Stimulated activated naive B cell treated with anti-CD40 and anti-IgM and Interleukin-4, amounts not matched to agents 10 μg/mL and 1 μg/mL and 100 μg/mL, for 72 hours (primary cell): ENCODE measurements around the gene C1orf87.
A peak's percentile ranks its signal among the peaks of the same experiment; 100 is the strongest.

Experiments used
- ATAC-seq, 2 donors: fragments of 150-1000 bp; cut with Tn5 transposase; replicated peaks; 2 replicates each; pipeline ENCODE4 v1.10.0; 2021; ENCODE audit warnings: moderate library complexity in 1 of 2
- DNase-seq: peaks from one replicate; pipeline ENCODE4 v3.0.0; 2021
- H3K27ac Mint-ChIP-seq: one replicate; pipeline ENCODE4 v1.8.0; 2022; ENCODE audit warnings: mild to moderate bottlenecking, mixed read lengths
- H3K27me3 Mint-ChIP-seq, 2 donors: one replicate each; pipeline ENCODE4 v1.8.0; 2022; ENCODE audit warnings: mixed read lengths in 2 of 2
- H3K36me3 Mint-ChIP-seq, 2 donors: one replicate each; pipeline ENCODE4 v1.8.0; 2022; ENCODE audit warnings: mixed read lengths in 2 of 2, mild to moderate bottlenecking in 1 of 2
- H3K4me1 Mint-ChIP-seq, 2 donors: one replicate each; pipeline ENCODE4 v1.8.0; 2022; ENCODE audit warnings: mixed read lengths in 2 of 2, mild to moderate bottlenecking in 1 of 2
- H3K4me3 Mint-ChIP-seq, 2 donors: one replicate each; pipeline ENCODE4 v1.8.0; 2022; ENCODE audit warnings: mild to moderate bottlenecking in 2 of 2, mixed read lengths in 2 of 2, moderate library complexity in 1 of 2
- H3K9me3 Mint-ChIP-seq, 2 donors: one replicate each; pipeline ENCODE4 v1.8.0; 2022; ENCODE audit warnings: mixed read lengths in 2 of 2, mild to moderate bottlenecking in 1 of 2

Gene C1orf87

DNA sequence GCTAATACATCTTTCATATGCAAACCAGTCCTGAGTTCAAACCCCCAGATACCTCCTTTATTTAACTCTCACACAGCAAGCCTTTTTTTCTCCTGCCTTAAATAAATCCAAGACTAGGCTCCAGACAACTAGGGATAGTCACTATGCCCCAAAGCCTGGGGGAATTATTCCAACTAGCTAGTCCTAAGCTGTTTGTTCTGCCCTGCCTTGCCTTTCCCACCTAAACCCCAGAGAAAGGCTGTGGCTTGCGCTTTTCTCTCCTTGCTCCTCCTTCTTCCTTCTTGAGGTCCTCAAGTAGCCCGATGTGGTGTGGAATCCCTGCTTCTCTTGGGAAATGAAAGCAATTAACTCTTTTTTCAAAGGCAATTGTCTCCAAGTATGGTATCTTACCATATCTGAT, 31.8 kb downstream of the C1orf87 start:
- peaks cover 0 to 2% of the 10 kb centered on the region in 2 donors for H3K9me3 Mint-ChIP-seq
- no peak for ATAC-seq

DNA sequence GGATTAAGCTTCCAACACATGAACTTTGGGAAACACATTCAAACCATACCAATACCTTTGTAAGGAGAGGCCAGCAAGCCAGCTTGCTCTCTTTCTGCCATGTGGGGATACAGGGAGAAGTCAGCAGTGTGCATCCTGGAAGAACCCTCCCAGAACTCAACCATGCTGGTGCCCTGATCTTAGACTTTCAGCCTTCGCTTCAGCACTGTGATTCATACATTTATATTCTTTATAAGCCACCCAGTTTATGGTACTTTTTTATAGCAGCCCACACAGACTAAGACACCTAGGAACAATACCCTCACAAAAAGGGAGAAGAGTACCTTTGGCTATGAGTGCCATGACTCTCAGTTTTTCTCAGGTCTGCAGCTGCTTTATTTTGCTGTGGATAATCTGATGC, 35.9 kb downstream of the C1orf87 start:
- Mint-ChIP-seq H3K27ac (no peak overlapping the region), H3K4me1 (peaks cover 0 to 2% of the 10 kb centered on the region in 2 donors), H3K27me3 (peaks cover 0 to 5% of the 10 kb centered on the region in 2 donors), H3K36me3 (no peaks in the 10 kb centered on the region), H3K4me3 (no peak overlapping the region), H3K9me3 (peaks cover 0 to 2% of the 10 kb centered on the region in 2 donors)
- ATAC-seq, result no peak
- no peak for DNase-seq

More for the DNA sequence above, 31.8 kb downstream of the C1orf87 start:
- Mint-ChIP-seq H3K27ac (no peak overlapping the region), H3K36me3 (no peaks in the 10 kb centered on the region), H3K4me1 (no peaks in the 10 kb centered on the region), H3K4me3 (no peak overlapping the region), H3K27me3 (no peaks in the 10 kb centered on the region)
- no peak for DNase-seq

DNA sequence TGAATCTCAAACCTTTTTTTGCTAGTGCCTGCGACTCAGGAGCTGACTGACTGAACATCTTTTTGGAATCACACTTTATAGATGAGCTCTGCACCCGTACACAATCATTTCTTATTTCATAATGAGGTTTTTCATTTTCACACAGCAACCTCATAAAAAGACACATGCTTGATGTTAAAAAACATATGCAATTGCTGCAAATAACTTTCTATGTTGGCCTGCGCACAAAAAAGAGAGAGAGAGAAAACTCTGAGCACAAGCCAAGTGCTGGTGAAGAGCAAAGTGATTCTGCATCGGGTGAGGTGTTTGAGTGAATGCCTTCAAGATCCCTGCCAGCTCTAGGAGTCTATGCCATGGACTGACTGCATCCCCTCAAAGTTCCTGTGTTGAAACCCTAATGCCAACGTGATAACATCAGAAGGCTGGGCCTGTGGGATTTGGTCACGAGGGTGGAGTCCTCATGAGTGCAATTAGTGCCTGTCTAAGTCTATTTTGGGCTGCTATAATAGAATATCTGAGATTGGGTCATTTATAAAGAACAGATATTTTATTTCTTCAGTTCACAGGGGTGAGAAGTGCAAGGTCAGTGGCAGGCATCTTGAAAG, 36.6 kb downstream of the C1orf87 start:
- Mint-ChIP-seq H3K27ac (no peak overlapping the region), H3K4me1 (peaks cover 0 to 2% of the 10 kb centered on the region in 2 donors), H3K4me3 (no peak overlapping the region), H3K36me3 (no peaks in the 10 kb centered on the region), H3K9me3 (peaks cover 0 to 2% of the 10 kb centered on the region in 2 donors), H3K27me3 (peaks cover 0 to 5% of the 10 kb centered on the region in 2 donors)
- ATAC-seq (no peak), DNase-seq (no peak)

DNA sequence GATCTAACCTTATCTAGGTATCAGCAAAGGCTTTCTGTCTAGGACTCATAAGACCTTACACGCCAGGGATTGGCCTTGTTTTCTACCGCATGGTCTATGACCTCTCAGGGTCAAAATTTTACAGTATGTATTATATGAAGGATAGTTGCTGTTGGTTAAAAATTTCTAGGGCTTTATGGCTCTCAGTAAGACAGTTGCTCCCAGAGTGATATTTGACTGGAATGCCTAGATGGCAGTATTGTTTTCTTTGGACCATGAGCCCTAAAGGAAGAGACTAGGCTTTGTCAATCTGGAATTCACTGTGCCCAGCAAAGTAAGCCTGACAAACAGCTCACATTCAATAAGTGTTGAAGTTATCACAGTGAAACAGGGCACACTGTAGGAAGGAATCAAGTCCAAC, 37.6 kb downstream of the C1orf87 start:
- no peaks in the 10 kb centered on the region for H3K36me3 Mint-ChIP-seq
- no peak overlapping the region for H3K4me3 Mint-ChIP-seq
- ATAC-seq (no peak), DNase-seq (no peak)
- H3K27me3 Mint-ChIP-seq, result peaks cover 0 to 5% of the 10 kb centered on the region in 2 donors
- no peak overlapping the region for H3K27ac Mint-ChIP-seq
- peaks cover 0 to 2% of the 10 kb centered on the region in 2 donors for H3K4me1 Mint-ChIP-seq
- H3K9me3 Mint-ChIP-seq, result peaks cover 0 to 2% of the 10 kb centered on the region in 2 donors

DNA sequence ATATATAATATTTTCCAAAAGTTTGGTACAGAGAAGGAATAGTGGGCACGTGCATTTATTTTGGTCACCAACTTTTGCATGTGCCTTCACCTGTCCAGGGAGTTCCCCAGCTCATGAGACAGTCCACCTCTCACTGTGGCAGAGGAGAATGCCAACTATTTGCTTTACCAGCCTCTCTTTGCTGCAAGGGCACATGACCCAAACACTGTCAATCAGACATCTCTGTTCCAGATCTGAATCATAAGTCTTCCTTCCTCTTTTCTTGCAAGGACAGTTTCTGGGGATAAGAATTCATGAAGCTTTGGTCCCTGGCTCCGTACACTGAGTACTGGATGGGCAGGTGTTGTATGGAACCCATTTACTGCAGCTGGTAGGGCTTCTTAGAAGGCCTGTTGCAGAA, 38.6 kb downstream of the C1orf87 start:
- no peak overlapping the region for H3K4me3 Mint-ChIP-seq
- H3K27ac Mint-ChIP-seq, result no peak overlapping the region
- peaks cover 0 to 5% of the 10 kb centered on the region in 2 donors for H3K27me3 Mint-ChIP-seq
- DNase-seq, result no peak
- H3K4me1 Mint-ChIP-seq, result peaks cover 0 to 2% of the 10 kb centered on the region in 2 donors
- ATAC-seq, result peak; percentile 68 to 72
- H3K9me3 Mint-ChIP-seq, result no peaks in the 10 kb centered on the region
- no peaks in the 10 kb centered on the region for H3K36me3 Mint-ChIP-seq

DNA sequence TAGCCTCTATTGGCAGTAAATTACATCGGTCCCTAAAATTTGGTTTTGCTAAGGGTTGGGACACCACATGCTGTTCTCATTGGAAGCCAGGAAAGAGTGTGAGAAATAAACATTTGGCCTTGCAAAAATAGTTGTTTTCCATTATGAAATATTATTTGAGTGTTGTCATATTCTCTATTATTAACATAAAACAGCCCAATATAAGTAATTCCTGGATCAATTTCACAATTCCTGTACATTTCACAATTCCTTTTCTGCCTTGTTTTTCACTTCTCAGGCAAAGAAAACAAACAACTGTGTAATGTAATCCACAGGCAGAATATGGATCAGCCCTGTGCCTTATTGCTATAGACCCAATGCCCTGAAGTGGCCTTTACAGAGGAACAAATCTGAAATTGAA, 40.5 kb downstream of the C1orf87 start:
- DNase-seq (no peak), ATAC-seq (no peak)
- Mint-ChIP-seq H3K4me3 (no peak overlapping the region), H3K9me3 (no peaks in the 10 kb centered on the region), H3K36me3 (no peaks in the 10 kb centered on the region), H3K27ac (no peak overlapping the region), H3K4me1 (peaks cover 0 to 2% of the 10 kb centered on the region in 2 donors), H3K27me3 (peaks cover 0 to 11% of the 10 kb centered on the region in 2 donors)

DNA sequence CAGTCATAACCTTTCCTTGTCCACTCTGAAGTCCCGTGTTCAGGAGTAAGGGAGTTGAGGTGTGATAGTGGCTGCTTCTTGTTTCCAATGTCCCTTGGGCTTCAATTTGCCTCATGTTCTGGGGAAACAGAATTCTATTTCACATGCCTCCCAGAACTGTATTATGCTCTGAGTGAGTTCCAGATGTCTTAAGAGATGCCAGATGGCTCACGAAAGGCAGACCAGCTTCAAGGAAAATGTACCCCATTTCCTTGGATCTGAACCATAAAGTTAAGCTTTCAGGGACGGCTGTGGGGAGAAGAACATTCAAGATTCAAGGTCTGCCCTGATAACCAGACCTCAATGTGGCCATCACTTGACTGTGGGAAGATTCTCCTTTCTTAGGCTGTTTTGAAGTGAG, 42.4 kb downstream of the C1orf87 start:
- Mint-ChIP-seq H3K4me1 (peaks cover 0 to 2% of the 10 kb centered on the region in 2 donors), H3K4me3 (no peak overlapping the region), H3K27me3 (peaks cover 0 to 11% of the 10 kb centered on the region in 2 donors), H3K27ac (no peak overlapping the region), H3K36me3 (no peaks in the 10 kb centered on the region), H3K9me3 (no peaks in the 10 kb centered on the region)
- ATAC-seq (no peak), DNase-seq (no peak)

DNA sequence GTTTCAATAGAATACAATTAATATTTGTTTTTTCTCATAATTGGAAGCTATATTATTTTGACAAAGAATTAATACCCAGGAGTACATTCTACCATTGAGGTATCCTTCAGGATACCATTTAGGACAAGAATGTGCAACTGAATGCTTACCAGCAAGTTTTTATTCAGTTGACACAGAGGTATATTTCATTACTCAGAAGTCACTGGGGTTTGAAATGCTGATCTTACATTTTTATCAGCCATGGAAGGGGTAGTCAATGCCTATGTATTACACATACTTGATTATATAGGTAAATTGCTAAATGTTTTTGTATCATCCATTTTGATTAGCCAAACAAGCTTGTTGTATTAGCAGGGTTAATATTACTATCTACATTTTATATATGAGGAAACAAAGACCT, 48.0 kb downstream of the C1orf87 start:
- H3K4me1 Mint-ChIP-seq, result no peaks in the 10 kb centered on the region
- no peak for ATAC-seq

DNA sequence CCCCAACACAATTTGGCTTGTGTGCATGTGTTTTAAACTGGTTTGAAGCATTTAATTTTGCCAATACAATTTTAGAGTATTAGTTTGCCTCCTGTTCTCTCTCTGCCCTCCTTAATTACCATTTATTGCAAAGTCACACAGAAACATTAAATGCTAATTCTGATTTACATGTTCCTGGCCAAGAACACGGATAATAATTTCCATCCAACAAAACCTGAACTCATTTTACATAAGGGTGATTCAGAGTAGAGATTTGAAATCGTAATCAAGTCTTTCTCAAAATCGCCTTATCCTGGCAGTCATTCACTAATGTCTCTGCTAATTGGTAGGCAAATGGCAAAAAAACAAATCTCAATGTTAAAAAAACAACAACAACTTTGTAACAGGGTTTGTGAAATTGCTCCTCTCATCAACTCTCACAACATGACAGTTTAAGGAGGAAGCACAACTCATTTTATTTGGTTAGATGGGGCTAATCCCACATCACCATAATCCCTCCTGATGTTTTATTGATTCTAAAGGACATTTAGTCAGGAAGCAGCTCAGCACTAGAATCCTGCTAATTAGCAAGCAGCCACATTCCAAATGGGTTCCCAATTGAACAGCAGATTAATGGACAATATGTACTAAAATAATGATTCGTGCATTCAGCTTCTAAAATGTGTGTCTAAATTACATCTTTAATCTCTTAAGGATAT, 55.9 kb downstream of the C1orf87 start:
- Mint-ChIP-seq H3K9me3 (peaks cover 8 to 11% of the 10 kb centered on the region in 2 donors), H3K27ac (no peak overlapping the region), H3K4me3 (no peak overlapping the region), H3K36me3 (no peaks in the 10 kb centered on the region), H3K27me3 (peaks cover 0 to 12% of the 10 kb centered on the region in 2 donors), H3K4me1 (no peaks in the 10 kb centered on the region)
- ATAC-seq, result no peak
- DNase-seq, result no peak

More for the DNA sequence above, 48.0 kb downstream of the C1orf87 start:
- Mint-ChIP-seq H3K9me3 (peaks cover 0 to 2% of the 10 kb centered on the region in 2 donors), H3K27me3 (peaks cover 0 to 12% of the 10 kb centered on the region in 2 donors), H3K27ac (no peak overlapping the region), H3K4me3 (no peak overlapping the region), H3K36me3 (no peaks in the 10 kb centered on the region)
- no peak for DNase-seq

DNA sequence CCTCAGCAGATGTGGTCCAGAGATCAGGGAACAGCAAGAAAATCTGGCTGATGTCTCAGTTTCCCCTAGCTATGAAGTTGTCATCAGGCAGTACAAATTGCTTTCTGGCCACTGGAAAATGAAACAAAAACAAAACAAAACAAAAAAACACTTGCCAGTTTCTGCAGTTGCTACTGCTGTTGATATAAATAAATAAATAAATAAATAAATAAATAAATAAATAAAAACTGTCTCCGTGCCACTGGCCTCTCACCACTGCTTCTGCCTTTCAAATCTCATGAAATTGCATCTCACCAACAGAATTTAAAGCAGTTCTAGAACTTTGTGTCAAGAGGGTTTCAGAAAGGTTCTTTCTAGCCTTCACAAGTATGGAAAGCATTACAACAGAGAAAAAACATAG, 62.9 kb downstream of the C1orf87 start:
- ATAC-seq (no peak), DNase-seq (no peak)
- Mint-ChIP-seq H3K27me3 (peaks cover 0 to 6% of the 10 kb centered on the region in 2 donors), H3K27ac (no peak overlapping the region), H3K9me3 (peaks cover 0 to 4% of the 10 kb centered on the region in 2 donors), H3K4me1 (no peaks in the 10 kb centered on the region), H3K36me3 (no peaks in the 10 kb centered on the region), H3K4me3 (no peak overlapping the region)

DNA sequence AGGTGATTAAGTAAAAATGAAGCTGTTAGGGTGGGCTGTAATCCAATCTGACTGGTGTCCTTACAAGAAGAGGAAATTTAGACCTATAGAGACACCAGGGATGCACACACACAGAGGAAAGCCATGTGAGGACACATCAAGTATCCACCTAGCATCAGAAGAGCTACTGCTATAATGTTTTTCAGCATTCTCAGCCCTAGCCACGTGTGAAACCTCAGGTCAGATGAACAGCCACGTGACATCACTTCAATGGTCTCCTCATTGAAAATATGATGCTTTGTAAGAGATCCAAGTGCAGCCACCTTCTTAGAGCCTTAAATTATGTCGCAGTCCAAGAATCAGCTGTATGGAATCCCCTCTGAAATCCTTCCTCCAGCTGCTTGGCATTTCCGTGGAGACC, 65.1 kb downstream of the C1orf87 start:
- no peaks in the 10 kb centered on the region for H3K4me1 Mint-ChIP-seq
- no peak for DNase-seq
- ATAC-seq, result no peak
- H3K4me3 Mint-ChIP-seq, result no peak overlapping the region
- no peaks in the 10 kb centered on the region for H3K27me3 Mint-ChIP-seq
- H3K27ac Mint-ChIP-seq, result no peak overlapping the region
- H3K9me3 Mint-ChIP-seq, result no peaks in the 10 kb centered on the region
- H3K36me3 Mint-ChIP-seq, result no peaks in the 10 kb centered on the region

DNA sequence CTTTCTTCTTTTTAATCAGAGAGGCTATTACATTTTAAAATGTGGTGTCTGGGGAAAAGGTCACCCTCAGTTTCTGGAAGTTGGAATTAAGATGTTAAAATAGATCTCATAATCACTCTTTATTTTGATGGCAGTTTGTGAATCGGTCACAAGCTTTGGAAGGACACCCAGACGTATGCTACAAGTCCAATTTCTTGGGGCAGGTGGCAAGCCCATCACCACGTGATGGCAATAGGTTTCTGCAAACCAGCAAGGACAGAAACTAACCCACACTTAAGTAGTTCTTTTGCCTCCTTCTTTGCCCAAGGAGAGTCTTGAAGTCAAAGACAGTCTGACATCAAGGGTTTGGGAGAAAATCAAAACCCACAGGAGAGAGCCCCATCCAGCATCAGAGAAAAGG, 72.9 kb downstream of the C1orf87 start:
- no peak overlapping the region for H3K27ac Mint-ChIP-seq
- DNase-seq, result no peak
- no peaks in the 10 kb centered on the region for H3K36me3 Mint-ChIP-seq
- no peaks in the 10 kb centered on the region for H3K9me3 Mint-ChIP-seq
- no peak overlapping the region for H3K4me3 Mint-ChIP-seq
- no peaks in the 10 kb centered on the region for H3K4me1 Mint-ChIP-seq
- no peak for ATAC-seq
- peaks cover 0 to under 1% of the 10 kb centered on the region in 2 donors for H3K27me3 Mint-ChIP-seq

DNA sequence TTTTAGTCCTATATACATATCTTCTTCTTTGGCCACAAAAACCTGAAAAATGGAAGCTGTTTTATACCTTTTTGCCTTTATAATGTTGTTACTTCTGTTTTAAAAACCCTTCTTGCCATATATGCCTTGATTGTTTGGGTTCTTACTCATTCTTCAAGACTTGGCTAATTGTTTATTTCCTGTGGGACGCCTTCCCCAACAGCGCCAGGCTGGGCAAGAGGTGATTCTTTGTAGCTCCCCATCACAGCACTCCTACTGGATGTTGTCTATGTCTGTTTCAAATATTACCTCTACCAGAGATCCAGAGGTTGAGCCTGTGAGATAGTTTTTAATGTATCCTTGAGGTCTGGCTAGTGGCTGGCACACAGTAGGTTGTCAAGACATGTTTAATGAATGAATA, 73.8 kb downstream of the C1orf87 start:
- DNase-seq (no peak), ATAC-seq (no peak)
- H3K27me3 Mint-ChIP-seq, result peaks cover 0 to 6% of the 10 kb centered on the region in 2 donors
- no peaks in the 10 kb centered on the region for H3K36me3 Mint-ChIP-seq
- no peaks in the 10 kb centered on the region for H3K4me1 Mint-ChIP-seq
- H3K9me3 Mint-ChIP-seq, result no peaks in the 10 kb centered on the region
- no peak overlapping the region for H3K4me3 Mint-ChIP-seq
- H3K27ac Mint-ChIP-seq, result no peak overlapping the region

DNA sequence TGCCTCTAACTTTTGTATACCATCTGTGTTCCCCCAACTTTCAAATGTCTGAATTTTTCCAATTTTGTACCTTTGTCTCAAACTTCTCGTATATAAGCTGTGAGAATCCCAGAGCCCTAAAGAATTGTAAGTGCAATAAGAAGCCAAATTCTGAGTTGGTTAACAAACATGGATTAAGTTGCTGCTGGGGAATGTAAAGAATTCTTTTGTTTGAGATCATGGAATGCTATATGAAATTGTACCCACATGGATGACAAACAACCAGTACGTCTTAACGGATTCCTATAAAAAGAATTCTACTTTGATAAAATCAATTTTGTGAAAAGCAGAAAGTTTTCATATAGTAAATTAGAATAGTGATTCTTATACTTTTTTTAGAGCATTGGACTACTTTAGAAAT, 74.6 kb downstream of the C1orf87 start:
- Mint-ChIP-seq H3K4me1 (no peaks in the 10 kb centered on the region), H3K36me3 (no peaks in the 10 kb centered on the region), H3K27me3 (peaks cover 4 to 11% of the 10 kb centered on the region in 2 donors), H3K9me3 (no peaks in the 10 kb centered on the region), H3K4me3 (no peak overlapping the region), H3K27ac (no peak overlapping the region)
- DNase-seq (no peak), ATAC-seq (no peak)

DNA sequence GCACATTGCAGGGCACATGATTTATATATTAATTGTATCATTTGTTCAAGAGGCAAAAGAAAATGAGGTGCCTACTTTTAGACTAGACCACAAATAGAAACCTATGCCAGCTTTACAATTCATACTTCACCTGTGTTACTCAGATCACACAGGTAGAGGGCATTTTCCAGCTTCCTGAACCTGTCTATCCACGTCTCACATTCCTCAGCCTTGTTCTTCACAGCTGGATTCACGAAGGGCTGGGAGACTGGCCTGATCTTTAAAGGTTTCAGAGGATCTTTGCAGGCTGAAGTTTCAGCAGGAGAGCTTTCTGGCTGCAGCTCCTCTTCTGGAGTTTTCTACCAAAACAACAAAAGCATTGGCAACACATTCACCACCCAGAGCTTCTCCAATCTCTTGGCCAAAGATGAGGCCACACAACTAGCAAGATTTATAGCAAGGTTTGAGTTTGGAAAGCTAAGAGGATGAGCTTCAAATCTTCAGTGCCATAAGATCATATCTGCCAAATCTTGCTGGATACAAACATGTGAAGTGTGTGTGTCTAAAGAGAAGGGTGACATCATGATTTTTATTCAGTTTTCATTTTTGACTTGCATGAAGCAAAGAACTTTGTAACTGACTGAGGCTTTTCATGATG, 76.0 kb downstream of the C1orf87 start:
- ATAC-seq (no peak), DNase-seq (no peak)
- no peaks in the 10 kb centered on the region for H3K9me3 Mint-ChIP-seq
- H3K4me3 Mint-ChIP-seq, result no peak overlapping the region
- peaks cover 5 to 12% of the 10 kb centered on the region in 2 donors for H3K27me3 Mint-ChIP-seq
- no peaks in the 10 kb centered on the region for H3K4me1 Mint-ChIP-seq
- H3K36me3 Mint-ChIP-seq, result no peaks in the 10 kb centered on the region
- no peak overlapping the region for H3K27ac Mint-ChIP-seq
